SK-N-SH (cell line): Measurements from ENCODE around the gene MAGEB1. TPM values are rescaled to one million over a fixed set of nuclear protein-coding genes. Genes with fewer than 3 reads are reported as not detected.

Experiments
- CTCF ChIA-PET: fragments of 300-600, 350-600 bp; formaldehyde crosslinking; extraction: SDS; loops from one replicate; lab custom pipeline; 2021; lab: Yijun Ruan, JAX
- POLR2A ChIA-PET: fragments of 350-600 bp; sonication (Branson Sonifier 250); formaldehyde crosslinking; extraction: SDS; loops from one replicate; lab custom pipeline; 2020; ENCODE audit warnings: antibody characterized with exemption, inconsistent platforms; lab: Yijun Ruan, JAX
- DNase-seq: peaks from one replicate; pipeline ENCODE4 v3.0.0; 2012
- H2AFZ ChIP-seq: fragments of 200-600 bp; sonication (generic); 2 replicates; pipeline ENCODE4 v1.8.1; 2016; ENCODE audit warnings: antibody characterized with exemption, mild to moderate bottlenecking, low read depth
- H3F3A ChIP-seq: fragments of 200-600 bp; sonication (generic); replicated peaks from 2 replicates; pipeline ENCODE3; 2016; ENCODE audit warnings: antibody characterized with exemption, mild to moderate bottlenecking; ENCODE audit not compliant: insufficient read depth
- H3K27ac ChIP-seq, 2 experiments: fragments of 200-500 bp in 1 of 2; fragments of 200-600 bp in 1 of 2; sonication (Bioruptor generic) in 1 of 2; sonication (generic), shearing (Covaris generic) in 1 of 2; 2 replicates each; pipeline versions ENCODE4 v1.5.1 to v1.6.1; 2014 to 2016; ENCODE audit warnings: low read depth in 2 of 2, inconsistent platforms in 1 of 2, low read length in 1 of 2, mild to moderate bottlenecking in 1 of 2, mixed read lengths in 1 of 2
- H3K27me3 ChIP-seq: fragments of 200-600 bp; sonication (generic), shearing (Covaris generic); 2 replicates; pipeline ENCODE4 v1.6.1; 2016; ENCODE audit warnings: mixed run types; ENCODE audit not compliant: insufficient read depth
- H3K36me3 ChIP-seq, 2 experiments: fragments of 200-500 bp in 1 of 2; fragments of 200-600 bp in 1 of 2; sonication (Bioruptor generic) in 1 of 2; sonication (generic) in 1 of 2; replicated peaks in 1 of 2; 2 replicates each; pipeline versions ENCODE3 to v1.5.1; 2014 to 2016; ENCODE audit warnings: low read length in 1 of 2, mild to moderate bottlenecking in 1 of 2; ENCODE audit not compliant: insufficient read depth in 2 of 2, control insufficient read depth in 1 of 2
- H3K4me1 ChIP-seq, 2 experiments: fragments of 200-500 bp in 1 of 2; fragments of 200-600 bp in 1 of 2; sonication (Bioruptor generic) in 1 of 2; sonication (generic), shearing (Covaris generic) in 1 of 2; 2 replicates each; pipeline versions ENCODE4 v1.5.1 to v1.6.1; 2014 to 2016; ENCODE audit warnings: low read depth in 1 of 2, low read length in 1 of 2, mixed run types in 1 of 2; ENCODE audit not compliant: insufficient read depth in 2 of 2, control insufficient read depth in 1 of 2
- H3K4me2 ChIP-seq: fragments of 200-600 bp; sonication (generic), shearing (Covaris generic); 2 replicates; pipeline ENCODE4 v1.6.1; 2017; ENCODE audit warnings: mixed run types
- H3K4me3 ChIP-seq, 2 experiments: fragments of 200-500 bp in 1 of 2; fragments of 200-600 bp in 1 of 2; sonication (Bioruptor generic) in 1 of 2; sonication (generic), shearing (Covaris generic) in 1 of 2; 2 replicates each; pipeline versions ENCODE4 v1.5.1 to v1.8.1; 2014 to 2016; ENCODE audit warnings: low read depth in 2 of 2, inconsistent platforms in 1 of 2, low read length in 1 of 2, mild to moderate bottlenecking in 1 of 2, mixed read lengths in 1 of 2, moderate library complexity in 1 of 2
- H3K79me2 ChIP-seq: fragments of 200-600 bp; sonication (generic); 2 replicates; pipeline ENCODE4 v1.8.1; 2017; ENCODE audit warnings: mild to moderate bottlenecking; ENCODE audit not compliant: insufficient read depth
- H3K9ac ChIP-seq: fragments of 200-600 bp; sonication (generic); 2 replicates; pipeline ENCODE4 v1.6.1; 2017; ENCODE audit warnings: mixed run types
- H3K9me2 ChIP-seq: fragments of 200-600 bp; sonication (generic); 2 replicates; pipeline ENCODE4 v1.6.1; 2017; ENCODE audit warnings: mixed run types
- H3K9me3 ChIP-seq: fragments of 200-600 bp; sonication (generic); 2 replicates; pipeline ENCODE4 v1.6.1; 2017; ENCODE audit warnings: mixed run types, mild to moderate bottlenecking, moderate library complexity
- H4K20me1 ChIP-seq: fragments of 200-600 bp; sonication (generic); 2 replicates; pipeline ENCODE4 v1.6.1; 2017; ENCODE audit warnings: mild to moderate bottlenecking, mixed run types; ENCODE audit not compliant: insufficient read depth
- CHD2 ChIP-seq: fragments of 150-350 bp; IDR thresholded peaks from 2 replicates; pipeline ENCODE4 v1.6.1; 2018; ENCODE audit warnings: low read length; ENCODE audit not compliant: partially characterized antibody
- EP300 ChIP-seq, 2 experiments: IDR thresholded peaks; 2 replicates each; pipeline versions ENCODE4 v1.4.0 to v1.6.1; 2012; ENCODE audit warnings: borderline replicate concordance in 1 of 2, low read depth in 1 of 2, low read length in 1 of 2
- EZH2phosphoT487 ChIP-seq: fragments of 200-600 bp; sonication (generic); IDR thresholded peaks from 2 replicates; pipeline ENCODE4 v1.6.1; 2017; ENCODE audit warnings: low read depth, mixed run types, mild to moderate bottlenecking, antibody characterized with exemption, moderate library complexity, borderline replicate concordance
- FOXJ3 ChIP-seq: sonication (generic); formaldehyde crosslinking; IDR thresholded peaks from 2 replicates; pipeline ENCODE4 v1.5.1; 2020; ENCODE audit warnings: mild to moderate bottlenecking, missing genetic modification reagents
- GATA2 ChIP-seq: sonication (generic); formaldehyde crosslinking; IDR thresholded peaks from 2 replicates; pipeline ENCODE4 v1.5.0; 2020; ENCODE audit warnings: mild to moderate bottlenecking, missing genetic modification reagents
- IRF3 ChIP-seq: fragments of 150-350 bp; IDR thresholded peaks from 2 replicates; pipeline ENCODE4 v1.6.1; 2016; ENCODE audit warnings: mild to moderate bottlenecking, low read depth, low read length
- JUND ChIP-seq: IDR thresholded peaks from 2 replicates; pipeline ENCODE4 v1.4.0; 2012
- MEF2A ChIP-seq: IDR thresholded peaks from 2 replicates; pipeline ENCODE4 v1.4.0; 2012; ENCODE audit warnings: low read depth, borderline replicate concordance
- MXI1 ChIP-seq: IDR thresholded peaks from 2 replicates; pipeline ENCODE4 v1.6.1; 2012; ENCODE audit warnings: mild to moderate bottlenecking, low read depth, low read length, improper control_type of control experiment
- PBX3 ChIP-seq: IDR thresholded peaks from 2 replicates; pipeline ENCODE4; 2012
- POLR2AphosphoS5 ChIP-seq: IDR thresholded peaks from 2 replicates; pipeline ENCODE4 v1.6.1; 2012; ENCODE audit warnings: low read depth, low read length
- RCOR1 ChIP-seq: fragments of 150-350 bp; IDR thresholded peaks from 2 replicates; pipeline ENCODE4 v1.6.1; 2017; ENCODE audit warnings: antibody characterized with exemption, low read length
- RFX5 ChIP-seq: IDR thresholded peaks from 2 replicates; pipeline ENCODE4 v1.6.1; 2012; ENCODE audit warnings: mild to moderate bottlenecking, improper control_type of control experiment, low read length
- RXRA ChIP-seq: IDR thresholded peaks from 2 replicates; pipeline ENCODE4 v1.4.0; 2012; ENCODE audit warnings: low read depth, mild to moderate bottlenecking, borderline replicate concordance
- TAF1 ChIP-seq: IDR thresholded peaks from 2 replicates; pipeline ENCODE4 v1.6.1; 2012; ENCODE audit warnings: low read depth, mild to moderate bottlenecking, low read length, moderate library complexity, borderline replicate concordance
- TCF12 ChIP-seq: IDR thresholded peaks from 2 replicates; pipeline ENCODE4 v1.4.0; 2012
- YY1 ChIP-seq: IDR thresholded peaks from 2 replicates; pipeline ENCODE4 v1.4.0; 2012; ENCODE audit warnings: low read depth, mild to moderate bottlenecking
- ZBTB33 ChIP-seq: IDR thresholded peaks from 2 replicates; pipeline ENCODE4 v1.4.0; 2012; ENCODE audit warnings: low read depth, borderline replicate concordance
- WGBS: methylation state at CpG from one replicate; pipeline ENCODE4 v1.1.6; 2017; ENCODE audit warnings: low lambda C conversion rate; 5-methylcytosine and 5-hydroxymethylcytosine counted together
- polyA plus RNA-seq, 3 experiments: library from polyadenylated mRNA; depleted of rRNA; stranded (reverse); fragments of >200 nt; gene quantifications; 2 replicates each; pipeline ENCODE4 v1.2.3, GENCODE V29; 2012

Gene MAGEB1
- polyA plus RNA-seq, 1 of the 3 experiments (the other 2 are of a cell fraction), result 0.02 TPM

GRCh38 chrX:30224536-30224935 is 22.4 kb upstream of the MAGEB1 start:
- Histone ChIP-seq H3K4me2 (no peak overlapping the region), H3K9ac (no peak overlapping the region), H3K27ac (no peak overlapping the region), H3K9me3 (no peaks in the 10 kb centered on the region), H3K4me3 (no peak overlapping the region), H3K79me2 (no peaks in the 10 kb centered on the region), H3F3A (no peaks in the 10 kb centered on the region), H3K9me2 (no peaks in the 10 kb centered on the region), H2AFZ (no peak overlapping the region), H4K20me1 (no peaks in the 10 kb centered on the region), H3K4me1 (no peaks in the 10 kb centered on the region), H3K27me3 (no peaks in the 10 kb centered on the region; the same call in 1 of the 2 replicates), H3K36me3 (no peaks in the 10 kb centered on the region)
- CTCF ChIA-PET, result no interaction called here
- POLR2A ChIA-PET, result no interaction called here
- DNase-seq, result no peak
- TF ChIP-seq FOXJ3 (CRISPR knock-in tag), result no peak
- TF ChIP-seq TAF1, result no peak
- no peak for TF ChIP-seq MEF2A
- no peak for TF ChIP-seq POLR2AphosphoS5
- no peak for TF ChIP-seq CHD2
- TF ChIP-seq RFX5, result no peak
- no peak for TF ChIP-seq PBX3
- 0% methylated on average over 2 of the region's 2 CpGs for WGBS

GRCh38 chrX:30228526-30228925 is 18.4 kb upstream of the MAGEB1 start:
- Histone ChIP-seq H2AFZ (no peak overlapping the region), H3K4me3 (no peak overlapping the region), H3K79me2 (no peaks in the 10 kb centered on the region), H3K4me2 (no peak overlapping the region), H3K36me3 (no peaks in the 10 kb centered on the region), H4K20me1 (no peaks in the 10 kb centered on the region), H3K27me3 (no peaks in the 10 kb centered on the region; the same call in 1 of the 2 replicates), H3K9ac (no peak overlapping the region), H3K9me3 (no peaks in the 10 kb centered on the region)
- no peak for DNase-seq
- POLR2A ChIA-PET, result no interaction called here
- TF ChIP-seq EP300 (IDR thresholded peaks at IDR 0.05; ENCODE audit: borderline replicate concordance in 1 of 2, low read depth in 1 of 2, low read length in 1 of 2), result no peak
- TF ChIP-seq, all 33 proteins: peak for 0
- Histone ChIP-seq H3K4me1 (no peaks in the 10 kb centered on the region), H3F3A (no peaks in the 10 kb centered on the region), H3K27ac (no peak overlapping the region), H3K9me2 (no peaks in the 10 kb centered on the region)
- 11% methylated on average over 1 of the region's 1 CpG for WGBS
- CTCF ChIA-PET, result no interaction called here

GRCh38 chrX:30230395-30230794 is 16.6 kb upstream of the MAGEB1 start, which contains the start of gene MAGEB3:
Gene MAGEB3 (plus strand): TSS chrX:30230657. CDS start chrX:30235925, 5,268 bp downstream.
- no peak within 1 kb of the TSS for H3K27ac ChIP-seq
- POLR2A ChIA-PET, result no interaction called here
- WGBS, result 27% methylated on average over 4 of the region's 4 CpGs
- no peak for TF ChIP-seq RXRA
- TF ChIP-seq CHD2, result no peak
- TF ChIP-seq TAF1, result no peak
- TF ChIP-seq FOXJ3 (CRISPR knock-in tag), result no peak
- no peak for TF ChIP-seq GATA2 (CRISPR knock-in tag)
- no peak for TF ChIP-seq EZH2phosphoT487
- TF ChIP-seq IRF3, result no peak
- no peak for TF ChIP-seq MXI1
- TF ChIP-seq PBX3, result no peak
- no peak for TF ChIP-seq TCF12
- no peak for TF ChIP-seq JUND
- TF ChIP-seq YY1, result no peak
- no peak for TF ChIP-seq ZBTB33
- no peak for TF ChIP-seq RCOR1

More at GRCh38 chrX:30230395-30230794, 16.6 kb upstream of the MAGEB1 start, which contains the start of gene MAGEB3:
- Histone ChIP-seq H3K4me1 (no peaks in the 10 kb centered on the region), H3K9ac (no peak within 1 kb of the TSS), H3K9me3 (no peaks in the 10 kb centered on the region), H4K20me1 (no peaks in the 10 kb centered on the region), H3K27me3 (peaks cover 3% of the 10 kb centered on the region; the same call in 1 of the 2 replicates), H3K9me2 (no peaks in the 10 kb centered on the region), H2AFZ (no peak within 1 kb of the TSS), H3K4me2 (no peak within 1 kb of the TSS), H3K4me3 (no peak within 1 kb of the TSS), H3K36me3 (no peaks in the 10 kb centered on the region), H3F3A (no peaks in the 10 kb centered on the region), H3K79me2 (no peaks in the 10 kb centered on the region)
- CTCF ChIA-PET, result no interaction called here
- DNase-seq, result no peak
